Activated T-cell treated with anti-CD3 and anti-CD28 coated beads, Interleukin-2, amount 50 U/mL, for 48 hours (primary cell): Measurements from ENCODE around the gene ROBO4.
A peak's percentile ranks its signal among the peaks of the same experiment; 100 is the strongest.

ENCODE experiments used
- DNase-seq, 2 experiments: peaks; one replicate each; pipeline ENCODE4 v3.0.0-alpha.2; 2020

Gene ROBO4

DNA sequence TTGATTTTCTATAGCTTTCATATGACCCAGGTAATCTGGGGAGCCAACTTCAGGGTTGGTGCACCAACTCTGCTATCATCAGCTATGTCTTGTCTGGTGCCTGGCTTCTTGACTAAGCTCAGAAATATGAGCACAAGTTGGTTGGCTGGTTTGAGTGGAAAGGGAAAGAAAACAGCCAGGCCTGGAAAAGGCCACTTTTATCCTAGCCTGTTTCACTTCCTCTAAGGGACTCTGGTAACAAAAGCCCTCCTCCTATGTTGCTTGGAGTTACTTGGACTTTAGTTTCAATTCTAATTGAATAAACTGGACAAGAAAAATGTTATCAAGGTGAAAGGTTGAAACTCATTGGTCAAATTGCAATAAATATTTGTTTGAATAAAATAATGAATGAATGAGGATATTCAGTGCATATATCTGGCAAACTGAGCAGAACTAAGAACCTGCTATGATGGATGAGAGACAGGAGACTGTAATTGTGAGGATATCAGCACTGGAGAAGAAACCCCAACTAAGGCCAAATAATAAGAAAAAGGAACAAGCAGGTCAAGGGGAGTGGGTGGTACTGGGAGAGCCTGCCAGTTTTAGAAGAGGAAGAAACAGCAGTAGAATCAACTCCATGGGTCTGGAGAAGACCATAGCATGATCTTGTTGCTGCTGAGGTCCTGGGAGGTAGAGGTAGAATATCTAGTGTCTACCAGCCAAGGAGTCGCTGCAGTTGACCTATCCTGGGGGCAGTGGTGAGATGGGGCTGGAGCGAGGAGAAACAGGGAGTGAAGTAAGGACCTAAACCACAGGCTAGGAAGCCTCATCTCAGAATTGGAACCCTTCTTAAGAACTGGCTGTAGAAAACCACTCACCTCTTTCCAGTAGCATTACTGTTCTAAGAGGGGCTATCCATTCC, 8.2 kb downstream of the ROBO4 start:
- no peak for DNase-seq

DNA sequence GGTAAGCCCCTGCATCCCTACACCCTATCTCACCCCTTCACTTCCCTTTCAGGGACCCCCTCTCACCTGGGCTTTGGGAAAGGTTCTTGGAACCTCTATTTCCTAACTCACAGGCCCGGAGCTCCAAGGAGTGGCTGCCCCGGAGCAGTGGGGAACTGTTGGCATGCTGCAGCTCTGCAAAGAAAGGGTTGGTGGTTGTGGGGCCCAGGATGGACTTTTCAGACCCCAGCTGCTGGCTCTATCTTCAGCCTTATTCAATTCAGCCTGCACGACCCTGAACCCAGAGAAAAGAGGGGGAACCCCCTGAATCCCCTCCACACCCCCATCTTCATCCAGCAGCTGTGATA, 10.0 kb downstream of the ROBO4 start:
- DNase-seq: no peak

DNA sequence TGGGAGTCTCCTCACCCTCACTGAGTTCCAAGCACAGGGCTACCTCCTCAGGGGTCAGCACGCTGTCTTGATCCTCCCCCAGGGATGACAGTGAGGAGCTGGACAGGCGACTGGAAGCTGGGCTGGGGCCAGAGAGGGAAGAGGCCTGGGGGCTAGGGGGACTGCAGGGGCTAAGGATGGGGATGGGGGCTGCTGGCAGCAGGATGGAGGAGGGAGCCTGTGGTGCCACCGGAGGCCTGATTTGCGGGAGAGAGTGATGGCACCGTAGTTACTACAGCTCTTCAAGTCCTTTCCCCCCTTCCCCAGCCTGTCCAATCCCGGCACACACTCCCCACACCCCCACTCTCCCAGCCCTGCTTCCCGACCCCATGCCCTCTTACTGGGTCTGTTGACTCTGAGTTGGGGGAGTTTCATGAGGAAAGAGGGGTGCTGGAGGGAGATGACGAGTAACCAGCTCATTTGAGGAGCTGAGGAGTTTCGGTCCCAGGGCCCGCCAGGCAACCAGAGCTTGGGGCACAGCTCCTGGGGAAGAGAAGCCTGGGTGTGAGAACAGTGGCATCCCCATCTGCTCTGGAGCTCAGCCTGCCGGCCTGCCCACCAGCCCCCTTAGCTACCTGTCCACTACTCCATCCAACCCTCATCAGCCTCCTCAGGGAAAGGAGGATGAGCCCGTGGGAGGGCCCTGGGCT, 10.5 kb downstream of the ROBO4 start:
- no peak for DNase-seq

DNA sequence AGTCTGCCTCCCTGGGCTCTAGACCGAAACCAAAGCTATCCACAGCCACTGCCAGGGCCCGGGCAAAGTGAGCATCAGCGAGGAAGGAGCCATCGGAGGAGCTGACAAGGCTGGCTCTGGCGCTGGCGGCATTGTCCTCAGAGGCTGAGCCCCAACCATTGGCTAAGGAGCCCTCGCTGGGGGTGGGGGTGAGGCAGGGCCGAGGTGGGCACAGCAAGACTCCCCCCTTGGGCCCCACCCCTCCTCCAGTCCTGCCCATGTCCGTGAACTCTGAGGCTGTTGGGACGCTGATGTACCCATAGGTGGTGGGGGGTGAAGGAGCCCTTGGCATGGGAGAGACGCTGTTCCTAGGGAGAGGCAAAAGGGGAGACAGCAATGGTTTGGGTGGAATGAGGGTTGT, 11.2 kb downstream of the ROBO4 start:
- no peak for DNase-seq

DNA sequence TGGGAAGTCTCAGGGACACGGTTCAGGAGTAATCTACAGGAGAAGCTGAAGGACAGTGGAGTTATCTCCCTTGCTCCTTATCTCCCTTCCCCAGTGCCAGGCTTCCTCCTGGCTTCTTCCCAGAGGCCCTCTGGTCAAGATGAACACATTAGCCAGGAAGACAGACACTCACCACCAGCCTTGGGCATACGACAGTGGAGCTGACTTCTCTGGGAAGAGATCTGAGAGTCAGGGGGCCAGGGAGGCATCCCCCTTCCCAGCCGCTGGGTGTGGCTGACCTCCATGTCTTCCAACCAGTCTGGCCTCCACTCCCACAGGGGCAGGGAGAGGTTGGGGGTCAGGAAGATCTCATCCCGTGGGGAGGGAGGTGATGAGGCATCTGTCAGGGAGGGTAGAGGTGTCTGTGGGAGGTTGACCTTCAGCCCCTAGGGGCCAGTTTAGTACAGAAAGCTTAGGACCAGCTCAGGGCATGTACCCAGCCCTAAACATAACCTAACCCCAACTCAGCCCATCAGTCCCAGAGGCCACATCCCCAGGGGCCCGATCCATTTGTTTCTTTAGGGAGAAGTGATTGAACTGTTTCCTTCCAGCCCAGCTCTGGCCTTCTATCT, 12.7 kb downstream of the ROBO4 start:
- no peak for DNase-seq

DNA sequence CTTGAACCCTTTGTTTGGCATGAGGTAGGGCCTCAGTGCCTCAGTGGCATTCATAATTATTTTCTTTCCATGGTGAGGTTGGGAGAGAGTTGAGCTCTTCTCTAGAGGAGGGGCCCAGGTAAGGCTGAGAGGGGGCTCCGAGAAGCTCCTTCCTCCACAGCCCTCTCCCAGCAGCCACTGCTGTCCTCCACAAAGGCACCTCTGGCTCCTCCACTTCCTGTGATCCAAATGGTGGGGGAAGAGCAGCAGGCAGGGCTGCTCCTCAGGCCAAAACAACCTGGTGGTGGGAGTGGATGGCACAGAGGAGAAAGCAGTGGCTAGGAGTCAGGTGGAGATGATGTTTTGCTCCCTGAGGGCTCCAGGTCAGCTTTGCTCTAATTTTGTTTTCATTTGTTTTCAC, 13.3 kb downstream of the ROBO4 start:
- no peak for DNase-seq

DNA sequence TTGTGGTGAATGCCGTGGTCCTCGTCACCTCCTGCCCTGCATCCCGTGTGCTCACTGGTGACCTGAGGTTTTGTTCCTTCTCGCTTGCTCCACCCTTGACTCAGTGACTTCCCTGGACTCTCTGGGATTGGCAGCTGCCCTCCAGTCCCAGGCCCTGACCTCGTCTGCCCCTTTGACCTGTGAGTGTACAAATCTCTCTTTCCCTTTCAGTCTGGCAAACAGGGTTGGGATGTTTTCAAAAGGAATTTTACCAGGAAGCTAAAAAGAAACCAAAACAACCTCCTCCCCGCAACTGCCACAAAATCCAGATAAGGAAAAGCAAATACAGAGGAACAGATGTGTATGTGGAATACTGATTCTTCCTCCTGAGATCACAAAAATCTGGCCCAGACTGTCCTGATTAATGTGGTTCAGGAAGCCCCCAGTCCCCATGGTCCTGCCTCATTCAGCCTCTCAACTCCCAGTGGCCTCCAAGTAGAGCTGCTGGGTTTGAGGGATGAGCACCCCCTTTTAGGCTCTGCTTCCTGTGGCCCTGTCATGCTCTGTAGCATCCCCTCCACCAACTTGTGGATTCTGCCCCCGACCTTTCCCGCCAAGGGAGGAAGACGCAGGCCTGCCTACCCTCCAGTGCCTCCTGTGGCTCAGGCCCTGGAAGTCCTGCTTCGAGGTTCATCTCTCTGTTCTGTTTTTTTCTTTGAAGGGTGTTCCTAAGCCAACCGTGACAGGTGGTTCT, 15.2 kb downstream of the ROBO4 start:
- DNase-seq: peak in 1 of 2 experiments; percentile 10

DNA sequence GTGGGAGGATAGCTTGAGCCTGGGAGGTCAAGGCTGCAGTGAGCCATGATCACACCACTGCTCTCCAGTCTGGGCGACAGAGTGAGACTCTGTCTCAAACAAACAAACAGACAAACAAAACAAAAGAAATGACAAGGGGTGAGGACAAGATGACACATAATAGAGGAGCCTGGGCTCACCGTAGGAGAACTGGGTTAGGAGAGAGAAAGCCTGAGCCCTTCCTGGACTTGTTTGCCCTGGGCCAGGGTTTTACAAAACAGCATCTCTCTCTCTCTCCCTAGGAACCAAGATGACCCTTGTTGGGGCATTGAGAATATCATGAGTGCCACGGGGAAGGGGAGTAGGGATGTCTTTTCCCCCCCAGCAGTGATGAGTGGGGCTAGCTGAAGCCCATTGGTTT, 16.7 kb downstream of the ROBO4 start:
- peak in 1 of 2 experiments; percentile 7 for DNase-seq

DNA sequence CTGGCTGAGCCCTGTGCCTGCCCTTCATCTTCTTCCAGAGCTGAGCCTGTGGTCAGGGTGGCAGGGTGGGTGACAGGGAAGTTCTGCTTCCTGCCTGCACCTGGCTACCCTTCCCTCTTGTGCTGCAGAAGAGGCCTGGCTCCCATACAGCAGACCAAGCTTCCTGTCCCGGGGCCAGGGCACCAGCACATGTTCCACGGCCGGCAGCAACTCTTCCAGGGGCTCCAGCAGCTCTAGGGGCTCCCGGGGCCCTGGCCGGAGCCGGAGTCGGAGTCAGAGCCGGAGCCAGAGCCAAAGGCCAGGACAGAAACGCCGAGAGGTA, 17.4 kb downstream of the ROBO4 start:
- no peak for DNase-seq

DNA sequence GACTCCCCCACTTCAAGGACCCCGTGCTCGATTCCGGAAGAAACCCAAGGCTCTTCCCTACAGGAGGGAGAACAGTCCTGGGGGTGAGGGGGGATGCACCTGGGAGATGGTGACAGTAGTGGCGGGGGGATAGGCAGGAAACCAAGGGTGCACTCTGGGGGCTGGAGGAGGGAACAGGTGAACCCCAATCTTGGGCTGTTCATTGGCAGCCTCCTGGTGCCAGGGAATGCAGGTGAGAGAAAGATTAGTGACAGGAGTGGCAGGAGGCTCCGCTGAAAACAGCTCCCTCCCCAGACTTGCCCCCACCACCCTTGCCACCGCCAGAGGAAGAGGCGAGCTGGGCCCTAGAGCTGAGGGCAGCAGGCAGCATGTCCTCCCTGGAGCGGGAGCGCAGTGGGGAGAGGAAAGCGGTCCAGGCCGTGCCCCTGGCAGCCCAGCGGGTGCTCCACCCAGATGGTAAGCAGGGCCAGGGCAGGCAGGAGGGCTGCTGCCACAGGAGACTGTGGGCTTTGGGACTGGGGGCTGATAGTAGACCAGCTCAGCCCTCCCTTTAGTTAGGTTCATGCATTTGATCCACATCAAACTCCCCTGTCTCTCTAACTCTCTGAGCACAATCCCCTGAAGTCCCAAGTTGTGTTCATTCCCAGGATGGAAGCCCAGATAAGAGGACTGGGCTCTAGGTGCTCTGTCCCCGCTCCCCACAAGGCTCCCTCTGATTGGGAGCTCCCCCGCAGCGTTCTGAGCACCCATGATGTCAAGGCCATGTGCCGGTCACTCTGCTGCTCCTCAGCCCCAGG, 18.0 kb downstream of the ROBO4 start:
- peak in 1 of 2 experiments; percentile 15 for DNase-seq

DNA sequence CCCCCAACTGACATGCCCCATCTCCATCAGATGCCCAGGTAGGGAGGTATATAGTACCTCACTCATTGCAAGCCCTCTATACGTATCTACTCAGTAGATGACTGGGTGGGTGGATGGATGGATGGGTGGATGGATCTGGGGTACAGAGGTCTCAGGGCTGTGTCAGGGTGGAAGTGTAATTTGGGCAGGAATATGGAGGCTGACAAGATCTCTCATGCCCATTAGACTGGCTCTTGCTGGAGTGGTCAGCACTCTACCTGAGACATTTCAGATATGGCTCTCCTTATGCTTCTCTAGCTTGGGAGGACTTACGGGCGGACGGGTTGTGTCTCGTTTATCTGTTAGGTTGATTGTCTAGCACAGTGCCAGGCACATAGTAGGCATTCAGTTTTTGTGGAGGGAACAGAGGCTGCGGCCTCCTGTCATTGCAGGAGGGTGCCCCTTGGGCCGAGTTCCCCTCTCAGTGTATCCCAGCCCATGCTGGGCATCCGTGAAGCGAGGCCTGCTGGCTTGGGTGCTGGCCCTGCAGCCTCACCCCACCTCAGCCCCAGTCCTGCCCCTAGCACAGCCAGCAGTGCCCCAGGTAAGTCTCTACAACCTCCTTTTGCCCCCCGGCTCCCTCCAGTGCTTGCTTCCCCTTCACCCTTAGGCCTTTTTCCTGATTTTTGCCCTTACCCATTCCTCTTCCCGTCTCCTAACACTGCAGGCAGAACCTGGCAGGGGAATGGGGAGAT, 18.7 kb downstream of the ROBO4 start:
- DNase-seq: no peak

DNA sequence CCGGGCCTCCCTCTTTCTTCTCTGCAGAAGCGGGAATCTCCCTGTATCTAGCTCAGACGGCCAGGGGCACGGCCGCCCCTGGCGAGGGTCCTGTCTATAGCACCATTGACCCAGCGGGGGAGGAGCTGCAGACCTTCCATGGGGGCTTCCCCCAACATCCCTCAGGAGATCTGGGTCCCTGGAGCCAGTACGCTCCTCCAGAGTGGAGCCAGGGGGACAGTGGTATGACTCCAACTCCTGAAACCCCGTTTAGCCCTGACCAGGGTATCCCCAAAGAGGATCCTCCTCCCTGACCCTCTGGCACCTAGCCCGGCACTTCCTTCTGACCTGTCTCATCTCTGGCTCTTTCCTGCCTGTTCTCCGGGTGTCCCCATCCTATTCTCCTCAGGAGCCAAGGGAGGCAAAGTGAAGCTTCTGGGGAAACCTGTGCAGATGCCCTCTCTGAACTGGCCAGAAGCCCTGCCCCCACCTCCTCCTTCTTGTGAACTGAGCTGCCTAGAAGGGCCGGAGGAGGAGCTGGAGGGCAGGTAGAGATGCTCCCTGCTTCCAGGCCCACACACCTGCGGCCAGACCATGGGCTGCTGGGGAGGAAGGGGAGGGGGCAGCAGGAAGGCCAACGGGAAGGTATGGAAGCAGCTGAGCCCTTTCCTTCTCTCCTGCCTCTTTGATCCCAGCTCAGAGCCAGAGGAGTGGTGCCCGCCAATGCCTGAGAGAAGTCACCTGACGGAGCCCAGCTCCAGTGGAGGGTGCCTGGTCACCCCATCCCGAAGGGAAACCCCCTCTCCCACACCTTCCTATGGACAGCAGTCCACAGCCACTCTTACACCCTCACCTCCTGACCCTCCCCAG, 19.5 kb downstream of the ROBO4 start:
- no peak for DNase-seq

DNA sequence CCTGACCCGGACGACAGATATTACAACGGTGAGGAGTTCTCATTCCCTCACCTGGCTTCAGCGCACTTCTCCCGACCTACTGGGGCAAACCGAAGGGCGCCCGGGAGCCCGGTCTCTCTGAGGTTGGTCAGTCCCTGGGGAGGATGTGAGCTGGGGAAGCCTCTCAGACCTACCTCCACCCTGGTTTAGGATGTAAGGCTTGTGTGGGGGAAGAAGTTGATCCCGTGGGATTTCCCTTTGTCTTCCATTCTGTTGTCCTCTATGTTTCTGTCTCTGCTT, 20.1 kb downstream of the ROBO4 start:
- DNase-seq: no peak

DNA sequence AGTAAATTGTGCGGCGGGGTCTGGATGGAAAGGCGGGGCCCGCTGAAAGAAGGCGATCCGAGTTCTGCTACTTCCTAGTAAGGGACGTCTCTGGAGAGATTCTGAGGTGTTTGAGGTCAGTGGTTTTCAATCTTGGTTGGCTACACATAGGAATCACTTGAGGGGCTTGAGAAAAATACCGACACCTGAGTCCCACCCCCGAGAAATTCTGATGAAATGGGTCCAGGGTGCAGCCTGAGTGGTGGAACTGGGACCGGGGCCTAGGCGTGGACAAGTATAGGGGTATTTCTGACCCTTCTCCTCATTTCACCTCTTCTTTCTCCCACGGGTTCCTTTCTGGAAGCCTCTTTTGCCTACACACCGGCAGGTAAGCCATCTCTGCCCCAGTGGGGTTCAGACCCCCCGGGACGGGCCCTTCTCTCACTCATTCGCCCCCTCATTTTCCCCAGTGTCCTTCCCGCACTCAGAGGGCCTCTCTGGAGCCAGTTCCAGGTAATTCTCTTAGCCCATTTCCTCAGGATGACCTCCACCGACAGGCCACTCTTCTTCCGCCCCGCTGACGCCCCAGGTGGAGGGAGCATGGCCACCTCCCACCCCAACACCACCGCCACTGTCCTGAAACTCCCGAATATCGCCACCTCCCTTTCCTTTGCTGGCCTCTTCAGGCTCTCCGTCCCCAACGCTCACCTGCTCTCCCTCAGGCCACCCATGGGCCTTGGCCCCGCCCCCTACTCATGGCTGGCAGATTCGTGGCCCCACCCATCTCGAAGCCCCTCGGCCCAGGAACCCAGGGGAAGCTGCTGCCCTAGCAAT, 20.6 kb downstream of the ROBO4 start:
- DNase-seq: no peak

DNA sequence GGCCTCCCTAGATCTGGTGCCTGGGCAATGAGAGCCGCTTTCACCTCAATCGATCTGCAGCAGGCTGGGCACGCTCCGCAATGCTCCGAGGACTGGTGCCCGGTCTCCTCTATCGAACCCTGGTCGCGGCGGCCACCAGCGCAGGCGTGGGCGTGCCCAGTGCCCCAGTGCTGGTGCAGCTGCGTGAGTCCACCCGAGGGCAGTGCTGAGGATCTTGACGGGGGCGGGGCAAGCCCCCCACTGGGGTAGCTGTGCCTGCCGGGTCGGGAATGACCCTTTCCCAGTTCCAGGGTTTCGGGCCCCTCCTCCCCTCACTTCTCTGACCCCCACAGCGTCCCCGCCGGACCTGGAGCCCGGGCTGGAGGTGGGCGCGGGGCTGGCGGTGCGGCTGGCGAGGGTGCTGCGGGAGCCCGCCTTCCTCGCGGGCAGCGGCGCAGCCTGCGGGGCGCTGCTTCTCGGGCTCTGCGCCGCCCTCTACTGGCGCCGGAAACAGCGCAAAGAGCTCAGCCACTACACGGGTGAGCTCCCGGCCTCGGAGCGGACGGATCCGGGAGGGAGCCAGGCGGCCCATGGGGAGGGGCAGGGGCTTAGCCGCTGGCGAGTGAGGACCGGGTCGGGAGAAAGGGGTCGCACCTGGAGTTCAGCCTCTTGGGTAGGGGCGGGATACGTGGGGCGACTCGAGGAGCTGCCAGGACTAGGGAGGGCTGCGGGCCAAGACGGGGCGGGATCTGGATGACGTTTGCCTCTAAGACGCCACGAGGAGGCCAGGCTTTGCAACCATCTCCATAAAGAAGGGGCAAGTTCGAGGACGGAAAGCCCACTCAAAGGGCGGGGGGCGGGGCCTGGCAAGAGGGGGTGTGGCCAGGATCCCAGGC, 21.5 kb downstream of the ROBO4 start:
- DNase-seq: peak; percentile 85 to 88

DNA sequence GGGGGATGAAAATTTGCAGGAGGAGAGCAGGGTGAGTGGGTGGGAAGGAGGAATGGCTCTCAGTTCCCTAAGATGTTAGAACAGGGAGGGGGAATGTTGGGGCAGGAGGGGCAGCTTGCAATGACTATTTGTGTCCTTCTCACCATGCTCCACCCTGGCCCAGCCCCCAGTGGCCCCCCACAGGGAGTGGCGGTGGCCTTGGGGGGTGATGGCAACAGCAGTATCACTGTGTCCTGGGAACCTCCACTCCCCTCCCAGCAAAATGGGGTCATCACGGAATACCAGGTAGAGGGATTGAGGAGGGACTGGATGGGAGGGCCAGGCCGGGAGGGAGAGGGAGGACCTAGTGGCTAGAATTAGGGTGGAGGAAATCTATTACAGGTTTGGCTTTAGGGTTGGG, 22.3 kb downstream of the ROBO4 start:
- DNase-seq: no peak

DNA sequence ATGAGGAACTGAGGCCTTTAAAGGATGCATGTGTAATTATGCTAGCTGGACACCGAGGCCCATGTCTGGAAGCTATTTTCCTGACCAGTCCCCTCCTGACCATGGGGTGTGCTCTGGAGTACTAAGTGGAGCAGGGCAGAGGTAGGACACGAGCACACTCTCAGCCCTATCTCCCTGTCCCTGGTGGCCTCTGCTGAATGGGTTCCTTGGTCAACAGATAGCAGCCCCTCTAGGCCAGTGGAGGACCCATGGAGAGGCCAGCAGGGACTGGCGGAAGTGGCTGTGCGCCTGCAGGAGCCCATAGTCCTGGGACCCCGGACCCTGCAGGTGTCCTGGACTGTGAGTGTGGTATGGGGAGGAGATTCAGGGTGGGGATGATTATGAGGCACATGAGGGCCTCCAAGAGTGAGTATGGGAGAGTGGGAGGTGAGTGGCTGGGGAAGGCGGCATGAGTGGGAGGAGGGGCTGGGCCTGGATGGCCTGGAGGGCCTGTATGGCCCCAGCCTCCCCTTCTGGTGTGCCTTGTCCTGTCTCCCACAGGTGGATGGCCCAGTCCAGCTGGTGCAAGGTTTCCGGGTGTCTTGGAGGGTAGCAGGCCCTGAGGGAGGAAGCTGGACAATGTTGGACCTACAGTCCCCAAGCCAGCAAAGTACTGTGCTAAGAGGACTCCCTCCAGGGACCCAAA, 23.0 kb downstream of the ROBO4 start:
- DNase-seq: no peak

DNA sequence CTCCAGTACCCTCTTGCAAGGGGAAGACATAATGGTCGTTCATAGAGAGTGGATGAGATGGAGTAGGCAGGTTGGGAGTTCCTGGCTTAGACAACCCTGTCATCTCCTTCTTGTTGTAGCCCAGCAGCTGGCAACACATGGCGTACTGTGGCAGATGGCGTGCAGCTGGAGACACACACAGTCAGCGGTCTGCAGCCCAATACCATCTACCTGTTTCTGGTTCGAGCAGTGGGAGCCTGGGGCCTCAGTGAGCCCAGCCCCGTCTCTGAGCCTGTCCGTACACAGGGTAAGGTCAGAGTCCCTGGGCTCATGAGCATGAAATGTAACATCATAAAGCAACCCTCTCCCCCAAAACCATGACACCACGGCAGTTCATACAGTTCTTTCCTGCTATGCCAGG, 23.7 kb downstream of the ROBO4 start:
- DNase-seq: no peak

DNA sequence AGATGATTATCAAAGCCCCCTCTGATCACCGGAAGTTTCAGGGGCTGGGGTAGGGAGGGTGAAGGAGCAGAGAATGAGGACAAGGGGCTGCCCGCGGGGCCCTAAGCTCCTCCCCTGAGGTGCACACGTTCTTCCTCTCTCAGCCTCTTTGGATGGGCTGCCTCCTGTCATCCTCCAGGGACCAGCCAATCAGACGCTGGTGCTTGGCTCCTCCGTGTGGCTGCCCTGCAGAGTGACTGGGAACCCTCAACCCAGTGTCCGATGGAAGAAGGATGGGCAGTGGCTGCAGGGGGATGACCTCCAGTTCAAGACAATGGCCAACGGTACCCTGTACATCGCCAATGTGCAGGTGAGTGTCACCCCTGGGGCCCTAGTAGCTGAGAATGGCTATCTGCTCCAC, 24.9 kb downstream of the ROBO4 start:
- DNase-seq: no peak
